HEK293T (cell line): Measurements from ENCODE around the gene TMED3.

Experiments
- CTCF ChIA-PET: fragments of 350-600 bp; formaldehyde crosslinking; extraction: SDS; loops from one replicate; lab custom pipeline; 2021; ENCODE audit warnings: antibody characterized with exemption, inconsistent platforms; lab: Yijun Ruan, JAX
- POLR2A ChIA-PET: fragments of 350-600 bp; formaldehyde crosslinking; extraction: SDS; loops from one replicate; lab custom pipeline; 2020; ENCODE audit warnings: antibody characterized with exemption, inconsistent platforms; lab: Yijun Ruan, JAX
- DNase-seq: peaks from one replicate; pipeline ENCODE4 v3.0.0; 2012; ENCODE audit warnings: mixed read lengths; ENCODE audit errors: extremely low spot score
- ARNT ChIP-seq: fragments of 450-650 bp; IDR thresholded peaks from 2 replicates; pipeline ENCODE4 v1.6.1; 2017; ENCODE audit warnings: mild to moderate bottlenecking
- BHLHE40 ChIP-seq: fragments of 450-650 bp; IDR thresholded peaks from 2 replicates; pipeline ENCODE4 v1.6.1; 2016; ENCODE audit warnings: mild to moderate bottlenecking, moderate library complexity, borderline replicate concordance
- CTBP1 ChIP-seq: fragments of 450-650 bp; IDR thresholded peaks from 2 replicates; pipeline ENCODE4 v1.6.1; 2016; ENCODE audit warnings: borderline replicate concordance
- ELF4 ChIP-seq: fragments of 450-650 bp; IDR thresholded peaks from 2 replicates; pipeline ENCODE4 v1.6.1; 2017; ENCODE audit warnings: antibody characterized with exemption
- FOXA1 ChIP-seq: fragments of 450-650 bp; IDR thresholded peaks from 2 replicates; pipeline ENCODE4 v1.6.1; 2016; ENCODE audit warnings: mild to moderate bottlenecking
- FOXK2 ChIP-seq: fragments of 450-650 bp; IDR thresholded peaks from 2 replicates; pipeline ENCODE4 v1.6.1; 2016; ENCODE audit warnings: mild to moderate bottlenecking
- FOXM1 ChIP-seq: fragments of 450-650 bp; IDR thresholded peaks from 2 replicates; pipeline ENCODE4 v1.6.1; 2017; ENCODE audit warnings: mild to moderate bottlenecking, borderline replicate concordance
- HDGF ChIP-seq: fragments of 450-650 bp; IDR thresholded peaks from 2 replicates; pipeline ENCODE4 v1.6.1; 2017; ENCODE audit warnings: antibody characterized with exemption, borderline replicate concordance
- L3MBTL2 ChIP-seq: fragments of 450-650 bp; conservative IDR thresholded peaks from 2 replicates; pipeline ENCODE4 v1.6.1; 2016; ENCODE audit warnings: mild to moderate bottlenecking
- LEF1 ChIP-seq: fragments of 450-650 bp; IDR thresholded peaks from 2 replicates; pipeline ENCODE4 v1.6.1; 2017; ENCODE audit warnings: mild to moderate bottlenecking, borderline replicate concordance
- NFRKB ChIP-seq: fragments of 450-650 bp; IDR thresholded peaks from 2 replicates; pipeline ENCODE4 v1.6.1; 2016; ENCODE audit warnings: mild to moderate bottlenecking, moderate library complexity
- SP1 ChIP-seq: fragments of 450-650 bp; IDR thresholded peaks from 2 replicates; pipeline ENCODE4 v1.6.1; 2017
- SUZ12 ChIP-seq: fragments of 450-650 bp; IDR thresholded peaks from 2 replicates; pipeline ENCODE4 v1.6.1; 2016; ENCODE audit warnings: mild to moderate bottlenecking
- TARDBP ChIP-seq: fragments of 450-650 bp; IDR thresholded peaks from 2 replicates; pipeline ENCODE4 v1.6.1; 2016
- ZNF384 ChIP-seq: fragments of 450-650 bp; IDR thresholded peaks from 2 replicates; pipeline ENCODE4 v1.6.1; 2016
- TF ChIP-seq, protein P1 (sequence below): fragments of 450-650 bp; IDR thresholded peaks from 2 replicates; pipeline ENCODE4 v1.6.1; 2016

Gene TMED3

DNA sequence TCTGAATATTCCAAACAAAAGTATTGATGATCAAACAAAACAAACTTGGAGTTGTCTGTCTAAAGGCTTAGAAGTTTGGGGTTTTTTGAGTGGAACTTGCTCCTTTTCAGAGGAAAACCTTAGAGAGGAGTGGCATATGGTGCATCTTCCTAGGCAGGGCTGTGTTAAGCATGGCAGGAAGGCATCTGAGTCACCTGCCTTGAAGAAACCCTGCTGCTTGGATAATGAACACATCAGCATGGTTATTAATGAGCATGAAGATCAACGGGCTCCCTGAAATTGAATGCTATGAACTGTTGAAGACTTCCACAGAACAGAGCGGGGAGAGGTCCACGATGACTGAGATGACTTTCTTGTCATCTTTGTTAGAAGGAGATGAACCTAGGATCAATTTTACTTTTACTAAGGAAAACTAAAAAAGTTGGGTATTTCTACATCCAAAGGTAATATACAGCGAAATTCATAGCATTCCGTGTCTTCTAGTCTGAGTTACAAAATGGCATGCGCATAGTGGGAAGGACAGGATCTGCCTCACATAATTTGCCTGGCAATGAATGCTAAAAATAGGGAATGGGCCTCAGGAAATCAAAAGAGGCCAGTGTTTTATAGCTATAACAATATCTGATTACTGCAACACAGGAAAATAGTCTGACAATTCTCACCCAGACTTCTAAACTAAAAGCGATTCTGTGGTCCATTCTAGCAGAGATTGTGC, 11.6 kb upstream of the TMED3 start:
- no peak for DNase-seq
- TF ChIP-seq FOXK2 (no peak), L3MBTL2 (no peak), SUZ12 (no peak), TARDBP (no peak), BHLHE40 (no peak)
- ChIA-PET POLR2A (no interaction called here), CTCF (no interaction called here)

DNA sequence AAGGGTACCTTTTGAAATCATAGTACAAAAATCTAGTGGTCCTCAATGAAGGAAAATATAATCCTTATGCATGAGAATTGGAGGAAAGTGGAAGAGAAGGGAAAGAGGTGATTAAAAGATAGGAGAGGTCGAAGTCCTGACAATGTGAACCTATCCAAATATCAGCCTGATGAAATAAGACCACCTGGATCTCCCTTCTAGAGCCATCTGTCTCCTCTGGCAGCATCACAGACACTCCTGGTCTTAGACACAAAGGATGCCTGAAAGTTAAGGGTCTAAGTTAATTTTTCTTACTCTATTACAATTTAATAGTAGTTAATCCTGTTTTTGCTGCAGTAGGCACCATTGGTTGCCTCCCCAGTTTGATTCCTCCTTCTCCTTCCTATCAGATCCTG, 11.1 kb upstream of the TMED3 start:
- no peak for DNase-seq
- ChIA-PET CTCF (no interaction called here), POLR2A (no interaction called here)
- no peak for TF ChIP-seq CTBP1
- no peak for TF ChIP-seq ARNT
- no peak for TF ChIP-seq LEF1
- TF ChIP-seq, protein P1, sequence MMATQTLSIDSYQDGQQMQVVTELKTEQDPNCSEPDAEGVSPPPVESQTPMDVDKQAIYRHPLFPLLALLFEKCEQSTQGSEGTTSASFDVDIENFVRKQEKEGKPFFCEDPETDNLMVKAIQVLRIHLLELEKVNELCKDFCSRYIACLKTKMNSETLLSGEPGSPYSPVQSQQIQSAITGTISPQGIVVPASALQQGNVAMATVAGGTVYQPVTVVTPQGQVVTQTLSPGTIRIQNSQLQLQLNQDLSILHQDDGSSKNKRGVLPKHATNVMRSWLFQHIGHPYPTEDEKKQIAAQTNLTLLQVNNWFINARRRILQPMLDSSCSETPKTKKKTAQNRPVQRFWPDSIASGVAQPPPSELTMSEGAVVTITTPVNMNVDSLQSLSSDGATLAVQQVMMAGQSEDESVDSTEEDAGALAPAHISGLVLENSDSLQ, result no peak
- no peak for TF ChIP-seq FOXK2
- no peak for TF ChIP-seq HDGF
- no peak for TF ChIP-seq L3MBTL2
- no peak for TF ChIP-seq TARDBP
- no peak for TF ChIP-seq FOXM1
- TF ChIP-seq ZNF384, result no peak
- no peak for TF ChIP-seq NFRKB

DNA sequence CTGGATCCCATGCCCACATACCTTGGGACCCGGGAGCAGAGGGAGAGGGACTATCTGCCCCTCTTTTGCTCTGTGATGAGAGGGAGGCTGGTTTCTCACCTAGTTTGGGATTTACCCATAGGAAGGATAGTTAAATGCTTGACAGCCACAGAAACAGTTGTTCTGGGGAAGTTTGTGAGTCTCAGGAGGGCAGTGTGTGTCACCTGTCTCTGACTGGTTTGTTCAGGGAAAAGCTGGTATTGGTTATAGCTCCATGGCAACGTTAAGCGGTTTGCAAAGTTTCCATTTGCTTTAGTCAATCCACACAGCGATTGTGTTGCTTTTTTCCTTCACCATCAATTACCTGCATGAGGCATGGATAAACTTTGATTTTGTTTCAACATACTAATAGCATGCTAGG, 3.7 kb upstream of the TMED3 start:
- ChIA-PET POLR2A (no interaction called here), CTCF (no interaction called here)
- TF ChIP-seq CTBP1 (no peak), BHLHE40 (no peak), L3MBTL2 (no peak), FOXA1 (no peak), SP1 (no peak), HDGF (no peak), FOXM1 (no peak), TARDBP (no peak), ELF4 (no peak), NFRKB (no peak), FOXK2 (no peak), ZNF384 (no peak), ARNT (no peak), LEF1 (no peak), SUZ12 (no peak)
- TF ChIP-seq, protein P1, result no peak
- no peak for DNase-seq

DNA sequence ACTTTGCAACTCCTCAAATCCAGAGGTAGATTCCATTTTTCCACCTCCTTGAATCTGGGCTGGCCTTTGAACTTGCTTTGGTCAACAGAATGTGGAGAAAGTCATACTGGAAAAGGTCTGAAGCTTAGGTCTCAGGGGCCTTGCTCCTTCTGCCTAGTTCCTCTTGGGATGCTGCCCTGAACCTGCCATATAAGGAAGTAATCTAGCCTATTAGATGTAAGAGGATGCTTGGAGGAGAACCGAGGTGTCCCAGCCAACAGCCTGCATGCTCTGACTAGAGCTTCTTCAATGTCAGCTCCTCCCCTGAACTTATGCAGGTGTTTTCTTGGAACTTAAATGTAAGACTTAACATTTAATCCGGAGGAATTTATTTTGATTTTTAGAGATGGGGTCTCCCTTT, 2.0 kb upstream of the TMED3 start:
- TF ChIP-seq SP1 (no peak), ELF4 (no peak), L3MBTL2 (no peak), CTBP1 (no peak), TARDBP (no peak), LEF1 (no peak), SUZ12 (no peak), FOXK2 (no peak), FOXM1 (no peak), ZNF384 (no peak), ARNT (no peak), NFRKB (no peak), BHLHE40 (no peak), HDGF (no peak), FOXA1 (no peak)
- TF ChIP-seq, protein P1, result no peak
- DNase-seq, result no peak
- POLR2A ChIA-PET, result no interaction called here
- CTCF ChIA-PET, result no interaction called here

DNA sequence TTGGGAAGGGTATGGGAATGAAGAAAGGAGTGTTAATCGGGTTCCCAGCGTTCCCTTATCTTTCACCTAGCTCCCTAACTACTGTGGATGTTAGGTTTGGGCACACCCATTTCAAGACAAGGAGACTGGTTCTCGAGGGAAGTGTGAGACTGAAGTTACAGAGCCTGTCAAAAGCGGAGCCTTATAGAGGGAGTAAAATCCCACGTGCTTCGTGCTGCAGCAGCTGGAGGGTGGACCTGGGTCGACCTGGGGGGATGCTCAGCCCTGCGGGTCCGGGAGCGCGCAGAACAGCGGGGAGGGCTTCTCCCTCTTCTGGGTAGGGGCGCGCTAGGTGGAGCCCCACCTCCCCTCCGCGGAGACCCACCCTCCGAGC, 314 bp upstream of the TMED3 start:
- TF ChIP-seq FOXM1 (no peak), L3MBTL2 (peak; percentile 88)
- ChIA-PET POLR2A (interaction anchor here (0.5 to 1.2 kb wide), 7 partner anchors 12 to 120 kb away, joined by 3 to 5 read pairs (median 3); no protein-coding TSS in a partner anchor), CTCF (interaction anchor here (0.7 to 1.2 kb wide), 3 partner anchors 13 to 71 kb away, joined by 3 to 5 read pairs (median 3); no protein-coding TSS in a partner anchor)
- DNase-seq, result no peak

DNA sequence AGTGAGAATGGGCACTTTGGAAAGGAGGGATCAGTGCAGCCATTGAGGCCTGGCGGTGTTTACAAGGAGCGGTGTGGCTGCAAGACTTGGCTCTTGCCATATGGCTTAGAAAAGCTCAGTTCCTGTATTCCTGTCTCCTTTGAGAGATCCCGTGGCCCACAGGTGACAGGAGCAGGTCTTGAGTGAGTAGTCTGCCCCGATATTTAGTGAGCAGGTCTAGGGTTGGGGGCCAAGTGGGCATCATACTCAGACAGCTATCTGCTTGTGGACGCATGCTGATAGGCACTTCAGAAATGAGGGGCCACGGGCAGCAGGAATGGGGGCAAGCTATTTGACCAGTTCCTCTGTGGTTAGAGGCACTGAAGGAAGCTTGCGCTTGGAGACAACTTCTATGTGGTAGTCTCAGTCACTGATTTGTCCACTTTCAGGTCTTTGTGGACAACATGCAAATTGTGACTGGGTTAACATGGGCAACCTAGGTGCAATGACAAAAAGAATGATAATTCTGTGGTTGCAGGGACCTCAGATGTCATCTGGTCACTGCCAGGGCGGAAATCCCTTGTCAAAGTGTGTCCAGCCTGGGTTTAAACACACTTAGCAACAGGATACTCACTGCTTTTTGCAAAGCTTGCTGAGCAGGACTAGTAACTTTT, 1.1 kb downstream of the TMED3 start:
- ChIA-PET CTCF (no interaction called here), POLR2A (no interaction called here)
- peak; percentile 12 for DNase-seq
- no peak for TF ChIP-seq NFRKB
- TF ChIP-seq SUZ12, result no peak
- TF ChIP-seq TARDBP, result no peak
- no peak for TF ChIP-seq FOXA1
- TF ChIP-seq BHLHE40, result no peak
- no peak for TF ChIP-seq L3MBTL2
- no peak for TF ChIP-seq FOXM1
- TF ChIP-seq ZNF384, result no peak
- TF ChIP-seq FOXK2, result no peak
- TF ChIP-seq SP1, result no peak
- TF ChIP-seq ARNT, result no peak
- TF ChIP-seq CTBP1, result no peak
- TF ChIP-seq HDGF, result no peak
- TF ChIP-seq, protein P1, result no peak
